Measurements from ENCODE around the gene RAB30. TPM values are rescaled to one million over a fixed set of nuclear protein-coding genes. Genes with fewer than 3 reads are reported as not detected.
A peak's percentile ranks its signal among the peaks of the same experiment; 100 is the strongest.

The RAB30 gene
- total RNA-seq, 2 experiments from 2014 or later = 8.7 to 10.7 TPM

GRCh38 chr11:82930734-82931133 lies 141.0 kb downstream of the RAB30 start:
- Mint-ChIP-seq H3K27me3 (no peaks in the 10 kb centered on the region), H3K4me3 (no peak overlapping the region), H3K27ac (no peak overlapping the region), H3K36me3 (ENCODE audit: low read depth) (peaks cover 38% of the 10 kb centered on the region), H3K4me1 (peaks cover 22% of the 10 kb centered on the region), H3K9me3 (no peaks in the 10 kb centered on the region)
- DNase-seq = no peak
- POLR2A ChIA-PET = no interaction called here
- CTCF ChIA-PET = interaction anchor here (0.7 to 1.3 kb wide), 2 partner anchors 10 to 12 kb away, joined by 4 read pairs; no protein-coding TSS in a partner anchor

- POLR2A ChIA-PET = no interaction called here
- CTCF ChIA-PET = interaction anchor here (0.6 to 1.3 kb wide), 4 partner anchors 12 to 304 kb away, joined by 3 to 5 read pairs (median 4); no protein-coding TSS in a partner anchor
- no peak overlapping the region for H3K4me3 Mint-ChIP-seq
- H3K9me3 Mint-ChIP-seq = no peaks in the 10 kb centered on the region
- peaks cover 22% of the 10 kb centered on the region for H3K4me1 Mint-ChIP-seq
- peaks cover 35% of the 10 kb centered on the region for H3K36me3 Mint-ChIP-seq (ENCODE audit: low read depth)
- no peak overlapping the region for H3K27ac Mint-ChIP-seq
- no peaks in the 10 kb centered on the region for H3K27me3 Mint-ChIP-seq
- no peak for DNase-seq
These were observed 141.5 kb downstream of the RAB30 start for GRCh38 chr11:82930229-82930628.

- peaks cover 23% of the 10 kb centered on the region for H3K4me1 Mint-ChIP-seq
- H3K9me3 Mint-ChIP-seq = no peaks in the 10 kb centered on the region
- ChIA-PET POLR2A (no interaction called here), CTCF (interaction anchor here (1.1 kb wide), 1 partner anchor 13 kb away, joined by 5 read pairs; no protein-coding TSS in a partner anchor)
- no peaks in the 10 kb centered on the region for H3K27me3 Mint-ChIP-seq
- no peak for DNase-seq
- H3K4me3 Mint-ChIP-seq = no peak overlapping the region
- no peak overlapping the region for H3K27ac Mint-ChIP-seq
- peaks cover 33% of the 10 kb centered on the region for H3K36me3 Mint-ChIP-seq (ENCODE audit: low read depth)
These were observed 142.6 kb downstream of the RAB30 start for GRCh38 chr11:82929121-82929520.

GRCh38 chr11:82927264-82927880 lies 144.3 kb downstream of the RAB30 start:
- Mint-ChIP-seq H3K27ac (no peak overlapping the region), H3K4me1 (peaks cover 25% of the 10 kb centered on the region), H3K36me3 (ENCODE audit: low read depth) (peaks cover 29% of the 10 kb centered on the region), H3K27me3 (no peaks in the 10 kb centered on the region), H3K4me3 (no peak overlapping the region), H3K9me3 (no peaks in the 10 kb centered on the region)
- ChIA-PET CTCF (interaction anchor here (0.6 to 1.8 kb wide), 7 partner anchors 7 to 322 kb away, joined by 3 to 6 read pairs (median 3); partner anchors contain the start of gene PRCP), POLR2A (no interaction called here)
- peak; percentile 66 for DNase-seq

GRCh38 chr11:82924522-82925224 lies 147.0 kb downstream of the RAB30 start:
- DNase-seq = no peak
- Mint-ChIP-seq H3K27me3 (no peaks in the 10 kb centered on the region), H3K36me3 (ENCODE audit: low read depth) (peaks cover 35% of the 10 kb centered on the region), H3K9me3 (peaks cover 2% of the 10 kb centered on the region), H3K4me1 (peaks cover 43% of the 10 kb centered on the region), H3K4me3 (no peak overlapping the region), H3K27ac (no peak overlapping the region)
- CTCF ChIA-PET = interaction anchor here (0.6 kb wide), 1 partner anchor 537 kb away, joined by 3 read pairs; no protein-coding TSS in a partner anchor
- POLR2A ChIA-PET = interaction anchor here (0.6 kb wide), 2 partner anchors 148 to 243 kb away, joined by 3 to 8 read pairs; no protein-coding TSS in a partner anchor

Other genes starting within 250 kb of the RAB30 start
- 10 to 100 TPM; 22.1 to 22.5 TPM for gene PRCP, start 171.5 kb downstream of the RAB30 start, total RNA-seq
- 10 to 100 TPM; 14.7 to 14.8 TPM for gene DDIAS, start 170.2 kb downstream of the RAB30 start, total RNA-seq
- gene PCF11, start 85.2 kb upstream of the RAB30 start, total RNA-seq = 10 to 100 TPM; 76.7 to 89.3 TPM
- 1 to 10 TPM; 1.8 to 2.2 TPM for gene ANKRD42, start 121.8 kb upstream of the RAB30 start, total RNA-seq
- gene CCDC90B, start 214.5 kb upstream of the RAB30 start, total RNA-seq = 10 to 100 TPM; 27.9 to 38.5 TPM